ENCODE data around the gene CSNK1G1.

GRCh38 chr15:64289550-64289949, 66.4 kb downstream of the CSNK1G1 start:
- TF ChIP-seq, protein P1, sequence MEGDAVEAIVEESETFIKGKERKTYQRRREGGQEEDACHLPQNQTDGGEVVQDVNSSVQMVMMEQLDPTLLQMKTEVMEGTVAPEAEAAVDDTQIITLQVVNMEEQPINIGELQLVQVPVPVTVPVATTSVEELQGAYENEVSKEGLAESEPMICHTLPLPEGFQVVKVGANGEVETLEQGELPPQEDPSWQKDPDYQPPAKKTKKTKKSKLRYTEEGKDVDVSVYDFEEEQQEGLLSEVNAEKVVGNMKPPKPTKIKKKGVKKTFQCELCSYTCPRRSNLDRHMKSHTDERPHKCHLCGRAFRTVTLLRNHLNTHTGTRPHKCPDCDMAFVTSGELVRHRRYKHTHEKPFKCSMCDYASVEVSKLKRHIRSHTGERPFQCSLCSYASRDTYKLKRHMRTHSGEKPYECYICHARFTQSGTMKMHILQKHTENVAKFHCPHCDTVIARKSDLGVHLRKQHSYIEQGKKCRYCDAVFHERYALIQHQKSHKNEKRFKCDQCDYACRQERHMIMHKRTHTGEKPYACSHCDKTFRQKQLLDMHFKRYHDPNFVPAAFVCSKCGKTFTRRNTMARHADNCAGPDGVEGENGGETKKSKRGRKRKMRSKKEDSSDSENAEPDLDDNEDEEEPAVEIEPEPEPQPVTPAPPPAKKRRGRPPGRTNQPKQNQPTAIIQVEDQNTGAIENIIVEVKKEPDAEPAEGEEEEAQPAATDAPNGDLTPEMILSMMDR (conservative IDR thresholded peaks at IDR 0.05) = no peak
- TF ChIP-seq ZFX (IDR thresholded peaks at IDR 0.05) = no peak
